H9 (cell line): ENCODE measurements around the gene KANK4. TPM values are rescaled to one million over a fixed set of nuclear protein-coding genes. Genes with fewer than 3 reads are reported as not detected.

Source experiments
- DNase-seq: peaks from one replicate; pipeline ENCODE4 v3.0.0-alpha.2; 2017
- H2AFZ ChIP-seq: one replicate; pipeline ENCODE4 v1.6.1; 2013; ENCODE audit warnings: mild to moderate bottlenecking, low read length, control low read depth, moderate library complexity
- H2AK5ac ChIP-seq: 2 replicates; pipeline ENCODE4 v1.6.1; 2013; ENCODE audit warnings: low read length, control low read depth, mixed read lengths; ENCODE audit not compliant: insufficient read length
- H2BK120ac ChIP-seq: one replicate; pipeline ENCODE4 v1.6.1; 2013; ENCODE audit warnings: low read depth, mild to moderate bottlenecking, low read length, control low read depth, inconsistent platforms; ENCODE audit not compliant: poor library complexity, severe bottlenecking
- H2BK12ac ChIP-seq: 2 replicates; pipeline ENCODE4 v1.6.1; 2013; ENCODE audit warnings: low read length, control low read depth, mixed read lengths, low read depth; ENCODE audit not compliant: insufficient read length
- H2BK15ac ChIP-seq: 2 replicates; pipeline ENCODE4 v1.6.1; 2013; ENCODE audit warnings: low read depth, low read length, control low read depth
- H2BK20ac ChIP-seq: one replicate; pipeline ENCODE4 v1.6.1; 2013; ENCODE audit warnings: low read depth, mild to moderate bottlenecking, low read length, control low read depth, inconsistent platforms; ENCODE audit not compliant: poor library complexity, severe bottlenecking
- H2BK5ac ChIP-seq: 2 replicates; pipeline ENCODE4 v1.6.1; 2013; ENCODE audit warnings: low read length, control low read depth, mixed read lengths; ENCODE audit not compliant: insufficient read length
- H3K14ac ChIP-seq: 2 replicates; pipeline ENCODE4 v1.6.1; 2013; ENCODE audit warnings: low read length, control low read depth; ENCODE audit not compliant: insufficient read depth
- H3K18ac ChIP-seq: 2 replicates; pipeline ENCODE4 v1.6.1; 2013; ENCODE audit warnings: low read depth, mild to moderate bottlenecking, mixed read lengths, low read length, control low read depth; ENCODE audit not compliant: insufficient read length
- H3K23ac ChIP-seq: 2 replicates; pipeline ENCODE4 v1.6.1; 2013; ENCODE audit warnings: low read length, control low read depth, mixed read lengths, low read depth; ENCODE audit not compliant: insufficient read length
- H3K23me2 ChIP-seq: 2 replicates; pipeline ENCODE4 v1.6.1; 2013; ENCODE audit warnings: low read depth, mild to moderate bottlenecking, mixed read lengths, low read length, control low read depth; ENCODE audit not compliant: insufficient read length, poor library complexity, severe bottlenecking
- H3K27ac ChIP-seq: 2 replicates; pipeline ENCODE4 v1.5.1; 2013; ENCODE audit warnings: low read length, control low read depth, mixed read lengths, low read depth; ENCODE audit not compliant: insufficient read length
- H3K27me3 ChIP-seq: 2 replicates; pipeline ENCODE4 v1.6.1; 2013; ENCODE audit warnings: low read length, control low read depth, inconsistent platforms; ENCODE audit not compliant: insufficient read depth
- H3K4ac ChIP-seq: 2 replicates; pipeline ENCODE4 v1.6.1; 2013; ENCODE audit warnings: low read depth, mild to moderate bottlenecking, control low read depth, inconsistent platforms, low read length, moderate library complexity
- H3K4me1 ChIP-seq: 2 replicates; pipeline ENCODE4 v1.6.1; 2013; ENCODE audit warnings: low read length, control low read depth, inconsistent platforms; ENCODE audit not compliant: insufficient read depth
- H3K4me2 ChIP-seq: 2 replicates; pipeline ENCODE4 v1.6.1; 2013; ENCODE audit warnings: low read length, control low read depth, mixed read lengths; ENCODE audit not compliant: insufficient read length, insufficient read depth
- H3K56ac ChIP-seq: 2 replicates; pipeline ENCODE4 v1.6.1; 2013; ENCODE audit warnings: low read depth, mild to moderate bottlenecking, mixed read lengths, low read length, control low read depth; ENCODE audit not compliant: insufficient read length
- H3K79me1 ChIP-seq: 2 replicates; pipeline ENCODE4 v1.6.1; 2013; ENCODE audit warnings: low read depth, mild to moderate bottlenecking, moderate library complexity, low read length, control low read depth, inconsistent platforms; ENCODE audit not compliant: insufficient read depth, poor library complexity, severe bottlenecking
- H3K79me2 ChIP-seq: 2 replicates; pipeline ENCODE4 v1.6.1; 2013; ENCODE audit warnings: low read length, control low read depth, inconsistent platforms; ENCODE audit not compliant: insufficient read depth
- H3K9ac ChIP-seq: 2 replicates; pipeline ENCODE4 v1.6.1; 2013; ENCODE audit warnings: low read length, control low read depth, mixed read lengths; ENCODE audit not compliant: insufficient read length; ENCODE audit errors: extremely low read depth
- H3K9me3 ChIP-seq: one replicate; pipeline ENCODE4 v1.6.1; 2013; ENCODE audit warnings: low read depth, low read length, inconsistent platforms; ENCODE audit not compliant: control insufficient read depth
- H3T11ph ChIP-seq: one replicate; pipeline ENCODE4 v1.6.1; 2013; ENCODE audit warnings: mild to moderate bottlenecking, low read length, control low read depth, inconsistent platforms
- H4K20me1 ChIP-seq: one replicate; pipeline ENCODE4 v1.6.1; 2013; ENCODE audit not compliant: control insufficient read depth, insufficient read length, insufficient read depth
- H4K5ac ChIP-seq: 2 replicates; pipeline ENCODE4 v1.6.1; 2013; ENCODE audit warnings: low read depth, mild to moderate bottlenecking, mixed read lengths, low read length, control low read depth; ENCODE audit not compliant: insufficient read length
- H4K8ac ChIP-seq: replicated peaks from 2 replicates; pipeline ENCODE4 v1.6.1; 2013; ENCODE audit warnings: low read length, control low read depth, mixed read lengths, low read depth; ENCODE audit not compliant: insufficient read length
- H4K91ac ChIP-seq: 2 replicates; pipeline ENCODE4 v1.6.1; 2013; ENCODE audit warnings: low read depth, mild to moderate bottlenecking, moderate library complexity, mixed read lengths, low read length, control low read depth; ENCODE audit not compliant: insufficient read length
- H3K27ac Mint-ChIP-seq, 3 experiments: 2 replicates in 2 of 3; 3 replicates in 1 of 3; pipeline ENCODE4 v1.8.0; 2020 to 2021; ENCODE audit warnings: mixed read lengths in 3 of 3, mild to moderate bottlenecking in 1 of 3, moderate library complexity in 1 of 3
- H3K27me3 Mint-ChIP-seq: 2 replicates; pipeline ENCODE4 v1.8.0; 2021; ENCODE audit warnings: low read depth, mild to moderate bottlenecking, moderate library complexity, mixed read lengths
- H3K36me3 Mint-ChIP-seq, 3 experiments: 2 replicates in 2 of 3; 3 replicates in 1 of 3; pipeline ENCODE4 v1.8.0; 2020 to 2021; ENCODE audit warnings: low read depth in 3 of 3, mixed read lengths in 3 of 3; ENCODE audit not compliant: insufficient read depth in 1 of 3
- H3K4me1 Mint-ChIP-seq, 2 experiments: 2 replicates each; pipeline ENCODE4 v1.8.0; 2020; ENCODE audit warnings: mixed read lengths in 2 of 2
- H3K4me3 Mint-ChIP-seq, 2 experiments: 2 replicates in 1 of 2; 3 replicates in 1 of 2; pipeline ENCODE4 v1.8.0; 2020 to 2021; ENCODE audit warnings: mild to moderate bottlenecking in 2 of 2, mixed read lengths in 2 of 2, moderate library complexity in 1 of 2
- H3K9me3 Mint-ChIP-seq, 2 experiments: 2 replicates in 1 of 2; 3 replicates in 1 of 2; pipeline ENCODE4 v1.8.0; 2020; ENCODE audit warnings: mild to moderate bottlenecking in 2 of 2, mixed read lengths in 2 of 2, moderate library complexity in 1 of 2
- WGBS: extraction: QIAGEN DNeasy Blood & Tissue Kit; methylation state at CpG from one replicate; pipeline ENCODE4 v1.1.7; 2013; ENCODE audit warnings: missing lambda C conversion rate, low lambda C conversion rate, mixed read lengths; ENCODE audit not compliant: insufficient read length; ENCODE audit errors: extremely low coverage; 5-methylcytosine and 5-hydroxymethylcytosine counted together
- total RNA-seq: library from RNA; stranded (reverse); gene quantifications from 2 replicates; pipeline ENCODE4 v1.2.1, GENCODE V29; 2021
- TF ChIP-seq, protein P1 (sequence below): fragments of 200-600 bp; sonication (generic); conservative IDR thresholded peaks from 3 replicates; pipeline ENCODE4 v1.8.0; 2021; ENCODE audit warnings: antibody characterized with exemption, mild to moderate bottlenecking

Gene KANK4
- total RNA-seq, 1 experiment from 2014 or later: 0.15 TPM

DNA sequence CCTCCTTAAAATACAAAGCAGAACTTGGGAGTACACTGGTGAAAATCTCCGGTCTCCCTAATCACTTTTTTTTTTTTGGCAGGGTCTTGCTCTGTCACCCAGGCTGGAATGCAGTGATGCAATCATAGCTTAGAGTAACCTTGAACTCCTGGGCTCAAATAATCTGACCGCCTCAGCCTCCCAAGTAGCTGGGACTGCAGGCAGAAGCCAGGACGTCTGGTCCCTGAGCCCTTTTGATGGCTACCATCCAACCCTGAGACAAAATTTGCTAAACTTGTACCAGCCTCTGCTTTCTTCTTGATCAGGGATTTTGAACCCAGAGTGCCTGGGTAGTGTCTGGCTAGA is 120.5 kb downstream of the KANK4 start:
- peak overlapping the region; percentile 68 to 90 for H3K4me3 Mint-ChIP-seq
- WGBS: no CpG with 5 or more reads among the region's 3 CpGs

More for the DNA sequence above, 120.5 kb downstream of the KANK4 start:
- H3K36me3 Mint-ChIP-seq: peaks cover 57 to 82% (median 78%) of the 10 kb centered on the region in 3 experiments
- H3K27ac Mint-ChIP-seq: peak overlapping the region; percentile 95 to 100 (median 98)
- Histone ChIP-seq H3K27ac (peak overlapping the region; percentile 97), H3K9ac (peak overlapping the region; percentile 53), H2BK20ac (no peak overlapping the region), H4K5ac (no peak overlapping the region), H3K18ac (no peak overlapping the region), H2AFZ (no peak overlapping the region), H2BK12ac (no peak overlapping the region), H3K27me3 (no peaks in the 10 kb centered on the region), H3K79me1 (peaks cover 3% of the 10 kb centered on the region), H3K56ac (no peak overlapping the region), H3K9me3 (no peaks in the 10 kb centered on the region), H4K8ac (no peak overlapping the region), H3K79me2 (peaks cover 60% of the 10 kb centered on the region; the same call in 1 of the 2 replicates), H3K14ac (no peak overlapping the region), H3K4ac (no peak overlapping the region), H4K20me1 (no peaks in the 10 kb centered on the region), H2BK120ac (no peak overlapping the region), H3K23ac (no peak overlapping the region), H2BK5ac (peak overlapping the region; percentile 3), H3T11ph (no peak overlapping the region), H4K91ac (no peak overlapping the region), H3K4me2 (peak overlapping the region; percentile 97), H3K23me2 (peaks cover 21% of the 10 kb centered on the region), H3K4me1 (no peaks in the 10 kb centered on the region; the same call in 1 of the 2 replicates), H2BK15ac (no peak overlapping the region), H2AK5ac (no peak overlapping the region)
- TF ChIP-seq, protein P1, sequence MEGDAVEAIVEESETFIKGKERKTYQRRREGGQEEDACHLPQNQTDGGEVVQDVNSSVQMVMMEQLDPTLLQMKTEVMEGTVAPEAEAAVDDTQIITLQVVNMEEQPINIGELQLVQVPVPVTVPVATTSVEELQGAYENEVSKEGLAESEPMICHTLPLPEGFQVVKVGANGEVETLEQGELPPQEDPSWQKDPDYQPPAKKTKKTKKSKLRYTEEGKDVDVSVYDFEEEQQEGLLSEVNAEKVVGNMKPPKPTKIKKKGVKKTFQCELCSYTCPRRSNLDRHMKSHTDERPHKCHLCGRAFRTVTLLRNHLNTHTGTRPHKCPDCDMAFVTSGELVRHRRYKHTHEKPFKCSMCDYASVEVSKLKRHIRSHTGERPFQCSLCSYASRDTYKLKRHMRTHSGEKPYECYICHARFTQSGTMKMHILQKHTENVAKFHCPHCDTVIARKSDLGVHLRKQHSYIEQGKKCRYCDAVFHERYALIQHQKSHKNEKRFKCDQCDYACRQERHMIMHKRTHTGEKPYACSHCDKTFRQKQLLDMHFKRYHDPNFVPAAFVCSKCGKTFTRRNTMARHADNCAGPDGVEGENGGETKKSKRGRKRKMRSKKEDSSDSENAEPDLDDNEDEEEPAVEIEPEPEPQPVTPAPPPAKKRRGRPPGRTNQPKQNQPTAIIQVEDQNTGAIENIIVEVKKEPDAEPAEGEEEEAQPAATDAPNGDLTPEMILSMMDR: no peak
- H3K27me3 Mint-ChIP-seq: peaks cover 2% of the 10 kb centered on the region; the same call in 1 of the 2 replicates
- H3K4me1 Mint-ChIP-seq: peaks cover 35 to 66% of the 10 kb centered on the region in 2 experiments
- H3K9me3 Mint-ChIP-seq: peaks cover 0 to 7% of the 10 kb centered on the region in 2 experiments; a peak in 2 of 5 replicates
- no peak for DNase-seq
